HS-27A (cell line): ENCODE data around the gene NDE1.

Source experiments
- DNase-seq: peaks from one replicate; pipeline ENCODE4 v3.0.0-alpha.2; 2012; ENCODE audit warnings: low read depth, missing footprints

Gene NDE1

DNA sequence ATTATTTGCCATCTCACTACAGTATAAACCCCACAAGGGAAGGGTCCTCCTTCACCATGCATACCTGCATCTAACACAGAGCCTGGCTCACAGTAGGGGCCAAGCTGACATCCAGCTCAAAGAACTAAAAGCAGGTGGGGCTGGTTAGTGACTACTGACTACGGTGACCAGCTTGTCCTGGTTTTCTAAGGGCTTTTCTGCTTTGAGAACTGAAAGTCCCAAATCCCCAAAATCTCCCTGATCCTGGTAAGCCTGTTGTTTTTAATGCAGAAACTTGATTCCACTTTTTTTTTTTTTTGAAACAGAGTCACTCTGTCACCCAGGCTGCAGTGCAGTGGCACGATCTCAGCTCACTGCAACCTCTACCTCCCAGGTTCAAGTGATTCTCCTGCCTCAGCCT lies 89.4 kb downstream of the NDE1 start:
- DNase-seq = no peak

- DNase-seq = no peak
Observed at GRCh38 chr16:15739950-15740349, 89.9 kb downstream of the NDE1 start.

DNA sequence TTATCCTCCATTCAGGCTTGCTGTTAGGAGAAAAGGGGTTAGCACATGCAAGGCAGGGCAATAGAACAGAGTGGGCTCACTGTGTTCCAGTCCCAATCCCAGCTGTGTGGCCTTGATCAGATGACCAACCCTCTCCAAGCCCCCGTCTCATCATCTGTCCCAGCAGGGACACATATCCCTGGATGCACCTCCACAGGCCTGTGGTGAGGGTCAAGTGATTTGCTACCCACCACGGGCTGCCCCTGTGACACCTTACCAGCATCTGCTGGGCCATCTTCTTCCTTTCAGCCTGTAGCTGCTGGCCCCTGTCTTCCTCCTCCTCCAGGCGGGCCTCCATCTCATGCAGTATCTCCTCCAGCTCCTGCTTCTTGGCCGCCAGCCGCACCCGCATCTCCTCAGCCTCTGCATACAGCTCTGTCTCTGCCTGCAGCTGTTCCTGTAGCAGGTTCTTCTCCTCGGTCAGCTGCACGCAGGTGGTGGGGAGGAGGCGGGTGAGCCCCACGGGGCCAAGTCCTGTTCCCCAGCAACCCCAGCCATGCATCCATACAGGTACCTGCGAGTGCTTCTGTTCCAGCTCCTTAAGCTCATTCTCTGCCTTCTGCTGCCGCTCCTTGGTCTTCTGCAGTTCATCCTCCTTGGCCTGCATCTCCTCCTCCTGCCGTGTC lies 91.3 kb downstream of the NDE1 start:
- DNase-seq = no peak

GRCh38 chr16:15742716-15743115 lies 92.7 kb downstream of the NDE1 start:
- no peak for DNase-seq

DNA sequence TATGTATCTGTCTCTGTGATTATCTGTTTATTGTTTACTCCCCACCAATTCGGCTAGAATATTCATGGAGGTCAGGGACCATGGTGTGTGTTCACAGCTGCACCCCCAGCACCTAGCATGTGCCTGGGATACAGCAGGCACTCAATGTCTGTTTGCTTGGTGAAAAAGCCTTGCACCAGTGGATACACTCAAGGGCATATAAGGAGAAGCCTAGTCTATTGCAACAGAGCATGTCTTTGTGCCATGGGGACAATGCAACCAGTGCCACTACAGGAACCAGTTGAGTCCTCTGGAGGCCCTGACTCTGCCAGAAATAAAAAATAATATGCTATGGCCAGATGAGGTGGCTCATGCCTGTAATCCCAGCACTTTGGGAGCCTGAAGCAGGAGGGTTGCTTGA lies 93.6 kb downstream of the NDE1 start:
- no peak for DNase-seq

DNA sequence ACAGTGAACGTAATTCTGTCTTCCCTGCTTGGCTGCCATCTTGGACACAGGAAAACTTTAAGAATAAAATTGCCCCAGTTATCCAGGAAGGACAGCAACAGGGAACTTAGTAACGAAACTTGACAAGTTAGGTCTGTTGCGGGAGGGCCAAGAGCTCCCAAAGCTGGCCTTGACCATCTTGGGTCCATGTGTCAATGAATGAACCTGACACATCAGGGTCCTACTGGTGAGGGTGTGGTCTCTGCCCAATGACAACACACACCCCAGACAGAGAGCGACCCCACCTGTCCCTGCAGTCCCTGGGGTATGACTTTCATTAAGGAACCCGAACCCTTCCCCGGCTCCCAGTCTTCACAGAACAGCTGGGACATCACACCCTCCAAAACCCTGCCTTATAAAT lies 96.3 kb downstream of the NDE1 start:
- DNase-seq = no peak

- DNase-seq = no peak
Observed at GRCh38 chr16:15747937-15748336, 97.9 kb downstream of the NDE1 start.

DNA sequence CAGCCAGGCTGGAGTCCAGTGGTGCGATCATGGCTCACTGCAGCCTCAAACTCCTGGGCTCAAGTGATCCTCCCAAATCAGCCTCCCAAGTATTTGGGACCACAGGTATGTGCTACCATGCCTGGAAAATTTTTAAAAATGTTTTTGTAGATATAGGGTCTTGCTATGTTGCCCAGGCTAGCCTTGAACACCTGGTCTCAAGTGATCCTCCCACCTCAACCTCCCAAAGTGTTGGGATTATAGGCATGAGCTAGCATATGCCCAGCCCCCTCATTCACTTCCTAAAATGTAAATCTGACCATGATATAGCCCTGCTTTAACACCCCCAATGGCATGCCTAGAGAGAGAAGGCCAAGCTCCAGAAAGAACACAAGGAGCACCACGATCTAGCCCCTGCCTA lies 98.6 kb downstream of the NDE1 start:
- no peak for DNase-seq

DNA sequence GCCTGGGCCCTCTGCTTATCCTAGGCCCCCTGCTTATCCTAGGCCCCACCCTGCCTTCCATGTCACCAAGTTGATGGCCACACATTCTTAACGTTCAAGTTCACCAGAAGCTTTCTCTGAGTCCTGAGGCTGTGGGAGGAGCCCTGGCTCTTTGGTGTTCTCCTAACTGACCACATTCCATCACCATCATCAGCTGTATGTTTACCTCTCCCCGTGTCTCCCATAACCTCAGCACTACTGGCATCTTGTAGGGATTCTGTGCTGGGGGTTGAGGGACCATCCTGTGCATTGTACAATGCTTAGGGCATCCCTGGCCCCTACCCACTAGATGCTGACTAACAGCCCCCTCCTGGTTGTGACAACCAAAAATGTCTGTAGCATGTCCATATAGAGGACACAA lies 99.3 kb downstream of the NDE1 start:
- DNase-seq = no peak

GRCh38 chr16:15749985-15750384 lies 99.9 kb downstream of the NDE1 start:
- no peak for DNase-seq

GRCh38 chr16:15751940-15752339 lies 101.9 kb downstream of the NDE1 start:
- DNase-seq = no peak

- DNase-seq = no peak
Observed at GRCh38 chr16:15752717-15753488, 102.9 kb downstream of the NDE1 start.

GRCh38 chr16:15754821-15755534 lies 104.9 kb downstream of the NDE1 start:
- DNase-seq = no peak

DNA sequence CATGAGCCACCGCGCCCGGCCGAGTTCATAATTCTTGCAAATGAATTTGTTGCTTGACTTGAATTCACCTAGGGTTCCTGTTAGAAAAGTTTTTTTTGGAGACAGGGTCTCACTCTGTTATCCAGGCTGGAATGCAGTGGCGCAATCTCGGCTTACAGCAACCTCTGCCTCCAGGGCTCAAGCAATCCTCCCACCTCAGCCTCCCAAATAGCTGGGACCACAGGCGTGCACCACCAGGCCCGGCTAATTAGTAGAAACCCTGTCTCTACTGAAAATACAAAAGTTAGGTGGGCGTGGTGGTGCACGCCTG lies 107.0 kb downstream of the NDE1 start:
- DNase-seq = no peak

GRCh38 chr16:15757630-15758251 lies 107.7 kb downstream of the NDE1 start:
- DNase-seq = no peak

DNA sequence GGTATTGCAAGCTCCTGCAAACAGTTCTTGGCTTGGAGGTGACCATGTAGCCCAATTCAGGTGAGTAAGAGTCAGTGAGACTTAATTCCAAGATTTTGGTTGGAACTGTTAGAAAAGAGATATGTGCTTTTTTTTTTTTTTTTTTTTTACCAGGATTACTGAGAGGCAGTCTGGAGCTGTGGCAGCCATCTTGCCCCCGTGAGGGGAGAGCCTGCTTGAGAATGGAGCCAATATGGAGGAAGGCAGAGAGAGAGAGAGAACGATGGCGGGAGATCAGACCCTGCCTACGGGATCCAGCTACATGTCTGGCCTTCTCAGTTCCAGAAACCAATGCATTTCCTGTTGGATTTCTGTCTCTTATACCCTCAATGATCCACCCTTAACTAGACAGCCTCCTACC lies 109.0 kb downstream of the NDE1 start:
- DNase-seq = no peak

- DNase-seq = no peak
Observed at GRCh38 chr16:15760129-15760528, 110.1 kb downstream of the NDE1 start.

- DNase-seq = no peak
Observed at GRCh38 chr16:15764112-15764511, 114.1 kb downstream of the NDE1 start.

DNA sequence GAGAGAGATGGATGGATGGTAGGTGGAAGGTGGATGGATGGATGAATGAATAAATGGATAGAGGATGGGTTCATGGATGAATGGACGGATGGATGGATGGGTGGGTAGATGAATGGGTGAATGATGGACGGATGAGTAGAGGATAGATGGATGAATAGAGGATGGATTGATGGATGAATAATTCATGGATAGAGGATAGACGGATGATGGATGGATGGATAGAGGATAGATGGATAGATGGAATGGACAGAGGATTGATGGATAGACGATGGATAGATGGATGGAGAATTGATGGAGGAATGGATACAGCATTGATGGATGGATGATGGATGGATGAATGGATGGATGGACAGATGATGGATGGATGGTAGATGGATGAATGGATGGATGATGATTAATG lies 115.1 kb downstream of the NDE1 start:
- DNase-seq = no peak

- no peak for DNase-seq
Observed at GRCh38 chr16:15765880-15766279, 115.8 kb downstream of the NDE1 start.

- DNase-seq = no peak
Observed at GRCh38 chr16:15766918-15767317, 116.9 kb downstream of the NDE1 start.

DNA sequence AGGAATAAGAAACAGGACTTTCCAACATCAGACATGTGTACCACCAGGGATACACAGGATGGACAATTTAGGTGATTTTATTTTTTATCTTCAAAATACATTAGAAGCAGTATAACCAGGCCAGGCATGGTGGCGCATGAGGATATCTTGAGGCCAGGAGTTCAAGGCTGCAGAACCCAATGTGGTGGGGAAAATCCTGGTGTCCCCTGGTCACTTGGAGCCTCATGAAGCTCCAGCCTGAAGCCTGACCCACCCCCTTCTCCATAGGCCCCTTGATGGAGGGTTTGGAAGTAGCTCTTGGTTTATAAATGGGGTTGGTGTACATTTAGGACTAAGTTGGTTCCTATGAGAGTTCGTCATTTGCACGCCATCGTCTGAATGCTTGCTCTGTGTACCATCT lies 118.2 kb downstream of the NDE1 start:
- no peak for DNase-seq

- no peak for DNase-seq
Observed at GRCh38 chr16:15769239-15769638, 119.2 kb downstream of the NDE1 start.
